Stromal cell of bone marrow (primary cell): ENCODE measurements around the gene PIEZO1.

Experiments used
- DNase-seq: peaks from one replicate; pipeline ENCODE4 v3.0.0-alpha.2; 2012; ENCODE audit warnings: low read depth

PIEZO1 gene

DNA sequence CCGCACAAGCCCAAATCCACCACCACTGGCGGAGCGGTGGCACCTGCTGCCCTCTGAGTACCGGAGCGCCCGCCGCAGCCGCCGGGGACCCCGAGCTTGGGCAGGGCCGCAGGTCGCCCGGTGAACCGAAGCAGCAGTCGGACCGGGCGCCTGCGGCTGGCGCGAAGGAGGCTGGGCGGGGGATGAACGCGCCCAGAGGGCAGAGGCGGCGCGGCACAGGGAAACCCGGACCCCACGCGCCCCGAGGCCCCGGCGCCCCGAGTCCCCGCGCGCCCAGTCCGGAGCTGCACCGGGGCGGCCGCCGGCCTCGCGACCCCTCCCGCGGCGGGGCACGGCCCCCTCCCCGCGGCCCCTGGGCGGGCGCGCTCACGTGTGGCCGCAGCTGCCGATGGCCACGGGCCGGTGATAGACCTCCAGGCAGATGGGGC lies 79.2 kb downstream of the PIEZO1 start:
- no peak for DNase-seq

DNA sequence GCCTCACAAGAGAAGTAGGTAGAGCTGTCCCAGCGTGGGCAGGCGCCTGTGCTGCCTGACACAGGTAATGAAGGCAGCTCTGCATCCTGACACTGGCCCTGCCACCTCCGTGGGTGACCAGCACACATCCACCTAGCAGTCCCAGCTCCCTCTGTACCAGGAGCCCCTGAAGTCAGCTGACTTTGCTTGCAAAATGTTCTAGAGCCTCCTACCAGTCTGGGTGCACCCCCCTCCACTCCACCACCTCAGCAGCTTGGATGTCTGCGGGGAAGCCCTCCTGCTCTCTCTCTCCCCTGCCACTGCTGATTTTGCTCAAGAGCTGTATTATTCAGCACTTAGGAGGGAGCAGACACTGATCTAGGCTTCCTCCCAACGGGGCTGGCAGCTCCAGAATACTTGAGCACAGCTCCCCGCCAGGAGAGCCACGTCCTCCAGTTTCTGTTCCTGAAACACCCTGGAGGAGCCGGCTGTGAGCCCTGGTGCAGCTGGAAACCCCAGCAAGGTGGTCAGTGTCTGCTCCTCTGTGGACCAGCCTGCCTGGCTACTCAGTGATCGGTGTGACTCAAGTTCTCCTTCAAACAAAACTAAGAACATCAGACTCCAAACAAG lies 79.8 kb downstream of the PIEZO1 start:
- DNase-seq = no peak

DNA sequence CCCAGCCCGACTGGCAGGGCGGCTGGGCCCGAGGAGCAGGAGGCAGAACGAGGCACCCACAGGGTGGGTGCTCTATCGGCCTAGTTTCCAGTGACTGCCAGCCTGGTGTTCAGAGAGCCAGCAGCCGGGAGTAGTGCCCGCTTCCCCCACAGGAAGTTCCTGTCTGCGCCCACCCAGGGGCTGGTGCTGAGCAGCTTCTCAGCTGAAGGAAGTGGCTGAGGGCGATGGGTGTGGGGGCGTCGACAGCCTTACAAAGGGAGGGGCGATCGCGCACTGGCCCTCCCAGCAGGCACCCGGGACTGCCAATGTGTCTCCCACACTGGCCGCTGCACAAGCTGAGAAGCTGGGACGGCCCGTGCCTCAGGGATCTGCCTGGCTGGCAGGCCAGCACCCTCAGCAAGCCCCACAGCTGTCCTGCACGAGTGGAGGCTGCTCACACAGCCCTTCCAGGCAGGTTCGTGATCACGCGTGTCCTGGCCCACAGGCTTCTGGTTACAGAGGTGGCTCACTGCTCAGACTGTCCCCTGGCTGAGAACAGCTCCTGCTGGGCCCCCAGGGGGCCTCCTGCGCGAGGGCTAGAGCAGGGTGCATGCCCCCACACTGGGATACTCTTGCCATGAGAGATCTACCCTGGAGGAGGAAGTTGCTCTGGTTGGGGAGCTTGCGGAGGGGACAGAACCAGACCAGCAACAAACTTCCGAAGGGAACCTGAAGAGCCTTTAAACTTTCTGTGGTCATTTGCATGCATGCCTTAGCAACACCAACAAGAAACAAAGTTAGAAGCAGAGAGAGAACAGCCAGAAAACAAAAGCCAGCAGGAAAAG lies 81.3 kb downstream of the PIEZO1 start:
- no peak for DNase-seq

DNA sequence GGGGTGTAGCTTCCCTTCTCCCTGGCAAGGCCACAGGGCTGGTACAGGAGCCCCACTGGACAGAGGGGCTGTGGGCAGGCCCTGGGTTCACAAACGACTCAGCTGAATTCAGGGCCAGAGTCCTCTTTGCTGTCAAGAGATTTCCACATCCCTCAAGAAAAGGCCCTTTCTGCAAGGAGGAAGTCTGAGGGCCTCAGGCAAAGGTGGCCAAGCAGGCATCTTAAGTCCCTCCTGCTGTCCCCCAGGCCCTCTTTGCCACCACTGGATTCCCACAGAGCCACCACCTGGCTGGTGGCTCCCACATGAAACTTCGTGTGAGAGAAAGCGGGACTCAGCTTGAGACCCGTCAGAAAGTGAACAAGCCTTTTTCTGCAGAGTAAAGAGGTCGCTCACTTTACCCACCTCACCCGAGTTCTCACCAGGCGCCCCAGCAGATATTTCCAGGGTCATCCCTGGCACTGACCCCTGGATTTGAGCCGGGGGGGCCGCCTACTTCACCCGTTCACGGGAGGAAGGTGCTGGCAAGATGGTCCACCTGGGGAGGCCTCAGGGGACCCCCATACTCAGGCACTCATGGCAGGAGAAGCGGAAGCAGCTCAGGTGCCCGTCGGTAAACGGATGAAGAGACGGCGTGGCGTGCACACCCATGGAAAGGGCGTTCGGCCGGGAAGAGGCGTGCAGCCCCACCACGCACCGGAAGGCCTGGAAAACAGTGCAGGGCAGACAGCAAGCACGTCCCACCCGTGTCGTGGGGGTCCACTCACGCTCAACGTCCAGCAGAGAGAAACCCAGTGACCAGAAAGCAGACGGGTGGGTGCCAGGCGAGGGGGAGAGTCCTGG lies 82.4 kb downstream of the PIEZO1 start:
- DNase-seq = no peak

DNA sequence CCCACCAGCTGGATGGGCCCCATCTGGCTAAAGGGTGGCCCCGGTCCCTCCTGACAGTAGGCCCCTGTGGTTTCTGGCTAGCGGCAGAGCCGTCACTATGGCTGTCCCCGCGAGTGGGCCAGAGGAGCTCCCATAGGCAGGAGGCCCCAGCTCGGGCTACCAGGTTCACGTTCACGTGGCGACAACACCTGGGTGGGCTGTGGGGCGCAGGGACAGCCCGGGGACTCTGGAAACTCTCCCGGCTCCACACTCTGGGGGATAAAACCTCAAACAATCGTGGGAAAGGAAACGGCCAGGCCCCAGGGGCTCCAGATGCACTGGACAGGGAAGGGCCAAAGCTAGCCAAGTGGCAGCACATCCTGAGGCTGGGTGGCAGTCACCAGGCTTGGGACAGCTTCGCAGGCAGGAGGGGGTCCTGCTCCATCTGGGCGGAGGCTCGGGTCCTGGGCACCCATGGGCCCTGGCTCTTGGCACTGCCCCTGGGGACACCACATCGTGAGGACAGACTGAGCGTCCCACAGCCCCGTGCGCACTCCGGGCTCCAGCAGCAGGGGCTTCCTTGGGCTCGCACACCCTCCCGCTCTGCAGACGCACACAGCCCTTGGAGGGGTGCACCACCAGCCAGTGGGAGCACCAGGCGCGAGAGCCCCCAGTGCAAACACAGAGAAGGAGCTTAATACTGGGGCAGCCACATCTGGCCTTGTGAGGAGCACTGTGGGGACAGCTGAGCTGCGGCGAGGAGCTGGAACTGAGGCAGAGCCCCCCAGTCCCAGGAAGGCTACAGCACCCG lies 83.2 kb downstream of the PIEZO1 start:
- no peak for DNase-seq

DNA sequence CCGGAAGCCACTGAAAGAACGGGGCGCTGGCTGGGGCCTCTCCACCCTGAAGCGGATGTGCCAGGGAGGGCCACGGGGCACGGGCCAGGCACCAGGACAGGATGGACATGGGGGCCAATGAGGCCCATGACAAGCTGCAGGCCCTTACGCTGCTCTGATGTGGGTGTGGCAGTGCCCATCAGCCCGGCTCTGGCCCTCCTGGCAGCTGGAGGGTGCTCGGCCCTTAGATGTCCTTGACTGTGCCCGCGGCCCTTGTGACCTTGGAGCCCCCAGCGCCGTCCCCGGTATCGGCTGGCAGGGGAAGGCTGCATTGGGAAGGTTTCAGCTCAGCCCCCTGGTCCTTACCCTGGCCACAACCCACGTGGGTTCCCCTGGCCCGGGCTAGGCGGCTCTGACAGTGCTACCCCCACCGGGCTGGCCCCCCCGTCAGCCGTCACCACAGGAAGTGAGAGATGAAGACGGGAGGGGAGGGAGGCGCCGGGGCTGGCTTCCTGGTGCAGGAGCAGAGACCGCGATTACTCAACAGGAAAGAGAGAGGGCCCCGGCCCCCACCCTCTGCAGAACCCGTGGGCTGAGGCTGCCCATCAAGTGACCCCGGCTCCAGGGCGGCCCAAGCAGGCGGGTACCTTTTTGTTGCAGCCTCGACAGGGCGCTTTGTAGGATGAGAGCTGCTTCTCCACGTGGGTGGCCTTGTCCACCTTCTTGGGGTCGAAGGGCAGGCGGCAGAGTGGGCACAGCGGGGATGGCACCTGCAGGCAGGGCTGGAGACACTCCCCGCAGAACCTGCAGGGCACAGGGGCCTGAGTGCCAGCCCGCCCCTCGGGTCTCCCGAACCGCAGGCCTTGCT lies 84.2 kb downstream of the PIEZO1 start:
- DNase-seq = peak; percentile 74

DNA sequence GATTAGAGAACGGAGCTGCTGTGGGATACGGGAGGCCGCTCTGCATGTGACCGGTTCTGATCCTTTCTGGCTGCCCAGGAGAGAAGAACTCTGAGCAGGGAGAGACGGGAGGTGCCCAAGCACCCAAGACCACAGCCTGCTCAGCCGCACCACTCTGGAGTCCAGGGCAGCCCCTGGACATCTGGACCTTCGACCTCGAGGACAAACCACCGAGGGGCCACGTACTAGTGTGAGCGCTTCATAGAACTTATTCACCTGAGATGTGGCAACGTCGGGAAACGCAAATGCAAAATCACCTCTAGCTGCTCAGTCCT lies 84.7 kb downstream of the PIEZO1 start:
- no peak for DNase-seq

DNA sequence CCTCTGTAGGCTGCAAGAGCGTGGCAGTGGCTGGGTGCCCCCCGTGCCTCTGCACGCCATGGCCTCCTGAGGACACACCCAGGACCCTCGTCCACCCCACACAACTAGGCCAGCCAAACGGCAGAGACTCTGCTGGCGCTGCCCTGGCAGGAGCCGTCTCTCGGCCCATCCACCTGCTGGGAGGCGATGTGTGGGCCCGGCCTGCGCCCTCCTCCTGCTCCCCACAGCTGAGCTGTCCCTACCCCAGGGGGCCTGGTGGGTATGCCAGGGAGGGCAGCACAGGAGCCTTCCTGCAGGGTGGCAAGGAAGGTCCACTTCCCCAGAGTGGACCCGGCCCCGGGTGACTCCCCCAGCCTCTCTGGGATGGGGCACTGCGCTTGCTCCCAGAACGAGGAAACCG lies 85.8 kb downstream of the PIEZO1 start:
- no peak for DNase-seq

DNA sequence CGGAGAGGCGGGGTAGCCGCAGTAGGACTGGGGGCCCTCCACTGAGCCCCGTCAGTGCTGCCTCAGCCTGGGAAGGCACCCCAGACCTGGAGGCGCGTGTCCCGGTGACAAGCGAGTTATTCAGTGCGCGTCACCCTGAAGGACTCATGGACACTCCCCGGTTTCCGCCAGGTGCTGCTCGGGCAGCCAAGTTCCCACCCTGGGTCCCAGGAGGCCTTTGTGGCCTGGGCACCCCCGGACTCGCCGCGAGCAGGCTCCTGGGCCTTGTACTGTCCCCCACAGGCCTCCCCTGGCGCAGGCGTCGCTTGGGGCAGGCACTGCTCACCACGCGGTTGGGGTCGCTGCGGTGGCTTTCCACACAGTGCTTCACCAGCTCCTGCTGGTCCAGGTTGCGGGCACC lies 86.4 kb downstream of the PIEZO1 start:
- DNase-seq = no peak

DNA sequence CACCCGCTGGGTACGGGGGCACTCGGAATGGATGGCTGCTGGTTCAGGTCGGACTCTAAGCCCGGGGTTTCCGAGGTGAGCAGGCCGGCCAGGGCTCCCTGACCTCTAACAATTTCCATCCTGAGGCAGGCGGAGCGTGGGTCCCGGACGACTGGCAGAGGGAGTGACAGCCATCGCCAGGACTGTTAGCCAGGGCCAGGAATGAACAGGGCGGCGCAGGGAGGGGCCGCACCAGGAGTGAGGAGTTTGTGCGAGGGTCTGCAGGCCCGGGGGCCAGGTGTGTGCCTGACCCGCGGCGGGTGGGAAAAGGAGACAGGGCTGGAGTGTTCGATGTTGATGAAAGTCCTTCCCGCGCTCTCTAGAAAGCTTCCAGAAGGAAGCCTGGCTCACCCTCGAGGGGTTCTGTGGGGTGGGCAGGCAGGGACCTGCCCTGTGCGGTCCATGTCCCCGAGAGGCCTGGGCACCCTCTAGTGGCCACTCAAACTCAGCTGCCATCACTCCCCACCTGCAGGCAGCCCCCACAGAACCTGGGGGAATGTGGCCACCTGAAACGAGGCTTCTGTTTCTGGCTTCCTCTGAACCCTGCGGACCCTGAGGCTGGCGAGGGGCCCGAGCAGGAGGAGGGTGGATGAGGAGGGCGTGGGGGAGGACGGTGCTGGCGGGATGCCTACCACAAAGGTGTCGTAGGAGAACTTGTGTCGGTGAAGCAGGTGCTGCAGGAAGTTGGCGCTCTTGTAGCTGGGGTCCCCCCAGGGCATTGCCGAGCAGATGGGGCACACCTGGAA lies 87.0 kb downstream of the PIEZO1 start:
- DNase-seq = no peak

DNA sequence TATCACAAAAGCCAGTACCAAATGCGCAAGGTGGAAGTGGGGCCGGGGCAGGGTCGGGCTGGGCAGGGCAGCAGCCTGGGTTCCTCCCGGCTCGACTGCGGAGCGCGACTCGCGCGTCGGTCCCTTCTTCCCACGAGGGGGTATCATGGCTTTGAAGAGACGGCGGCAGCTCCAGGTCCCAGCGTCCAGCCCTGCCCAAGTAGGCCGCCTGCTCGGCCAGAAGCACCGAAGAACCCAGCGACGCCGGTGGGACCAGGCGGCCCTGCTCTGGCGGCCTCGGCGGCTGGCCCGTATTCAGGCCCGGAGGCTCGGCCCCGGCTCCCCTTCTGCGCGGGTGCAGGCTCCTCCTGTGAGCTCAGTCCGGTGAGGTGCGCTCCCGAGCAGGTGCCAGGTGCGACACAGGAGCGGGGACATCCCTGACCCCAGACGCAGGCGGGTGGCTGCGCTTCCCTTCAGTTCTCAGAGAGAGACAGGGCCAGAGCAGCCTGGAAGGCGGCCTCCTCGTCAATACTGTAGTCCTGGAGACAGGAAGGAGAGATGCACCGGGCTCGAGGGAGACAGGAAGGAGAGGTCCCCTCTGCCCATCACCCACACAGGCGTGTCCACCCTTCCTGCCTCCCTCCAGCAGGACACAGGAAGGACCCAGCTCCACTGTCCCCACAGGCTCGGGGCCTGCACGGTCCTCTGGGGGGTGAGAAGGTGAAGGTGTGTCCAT lies 87.7 kb downstream of the PIEZO1 start:
- no peak for DNase-seq

DNA sequence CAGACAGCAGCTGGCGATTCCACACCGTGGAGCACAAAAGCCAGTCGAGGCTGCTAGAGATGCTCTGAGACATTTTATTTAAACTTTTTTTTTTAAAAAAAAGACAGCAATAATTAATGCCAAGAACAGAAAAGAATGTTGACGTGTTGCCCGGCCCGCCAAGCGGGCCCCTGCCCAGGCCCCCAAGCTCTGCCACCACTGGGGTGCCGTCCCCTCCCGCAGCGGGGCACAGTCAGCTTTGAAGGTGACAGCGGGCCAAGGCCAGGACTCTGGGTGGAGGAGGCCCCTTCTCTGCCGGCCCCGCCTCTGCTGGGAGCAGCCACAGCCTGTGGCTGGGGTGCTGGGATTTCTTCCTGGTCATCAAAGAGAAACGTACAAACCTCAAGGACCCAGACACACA lies 88.6 kb downstream of the PIEZO1 start:
- no peak for DNase-seq

DNA sequence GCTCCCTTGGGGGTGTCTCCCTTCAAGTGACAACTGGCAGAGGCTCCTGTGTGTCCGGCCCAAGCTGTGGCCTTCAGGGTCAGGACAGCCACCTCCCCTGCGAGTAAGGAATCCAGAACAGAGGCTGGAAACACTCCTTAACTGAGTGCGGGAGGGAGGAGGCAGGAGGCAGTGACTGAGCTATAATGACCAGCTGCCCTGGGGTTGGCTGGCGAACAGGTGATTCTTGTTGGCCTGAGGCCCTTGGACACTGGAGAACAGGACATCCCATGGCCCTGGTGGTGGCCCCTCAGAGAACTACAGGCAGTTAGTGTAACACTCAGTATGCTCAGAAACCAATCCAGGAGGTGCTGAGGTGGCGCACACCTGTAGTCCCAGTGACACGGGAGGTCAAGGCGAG lies 89.3 kb downstream of the PIEZO1 start:
- DNase-seq = no peak

DNA sequence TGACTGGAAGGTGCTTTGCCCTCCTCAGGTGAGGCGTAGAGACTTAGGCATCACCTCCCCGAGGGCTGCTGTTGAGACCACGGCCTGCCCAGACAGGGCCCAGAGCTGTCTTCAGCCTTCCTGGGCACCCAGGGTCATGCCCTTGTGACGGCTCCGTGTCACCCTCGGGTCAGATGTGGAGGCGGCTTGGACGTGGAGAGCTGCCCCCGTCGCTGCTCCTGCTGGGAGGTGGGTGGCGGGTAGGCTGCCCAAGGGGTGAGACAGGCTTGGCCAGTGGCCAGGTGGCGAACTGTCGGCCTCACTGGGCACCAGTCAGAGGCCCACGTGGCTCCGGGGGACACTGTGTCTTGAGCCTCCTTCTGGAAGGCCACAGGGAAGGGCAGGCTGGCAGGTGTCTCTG lies 89.8 kb downstream of the PIEZO1 start:
- no peak for DNase-seq

DNA sequence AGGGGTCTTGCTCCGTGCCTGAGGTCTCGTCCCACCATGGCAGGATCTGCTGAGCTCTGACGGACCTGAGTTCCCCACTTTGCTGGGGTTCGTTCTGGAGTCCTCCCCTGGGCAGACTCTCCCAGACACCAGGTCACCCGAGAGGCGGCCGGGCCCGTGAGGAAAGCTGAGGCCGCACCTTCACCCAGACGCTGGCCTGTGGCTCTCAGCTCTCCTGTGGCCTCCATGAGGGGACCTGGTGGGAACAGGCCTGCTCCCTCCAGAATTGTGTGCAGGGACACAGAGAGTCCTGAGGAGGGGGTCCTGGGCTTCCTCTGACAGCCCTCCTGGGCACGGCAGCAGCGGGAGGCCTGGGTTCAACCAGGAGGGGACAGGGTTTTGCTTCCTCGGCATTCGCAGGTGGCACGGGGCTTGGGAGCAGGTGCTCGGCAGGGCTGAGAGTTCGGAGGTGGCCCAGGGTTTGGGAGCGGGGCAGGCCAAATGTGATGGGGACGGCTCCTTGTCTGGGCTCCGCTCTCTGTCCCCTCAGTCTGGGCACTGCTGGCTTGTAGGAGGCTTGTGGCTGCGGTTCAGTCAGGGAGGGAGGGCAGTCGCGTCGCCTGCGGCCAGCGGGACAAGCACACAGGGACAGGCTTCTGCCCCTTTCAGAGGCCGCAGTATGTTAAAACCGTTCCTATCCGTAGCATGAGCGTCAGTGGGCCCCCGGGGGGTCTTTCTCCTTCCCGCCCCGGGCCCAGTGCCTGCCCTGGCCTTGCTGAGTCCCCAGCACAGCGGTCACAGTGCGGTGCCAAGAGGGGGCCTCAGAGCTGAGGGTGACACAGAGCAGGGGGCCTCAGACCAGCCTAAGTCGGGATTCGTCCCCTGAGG lies 90.6 kb downstream of the PIEZO1 start:
- no peak for DNase-seq

DNA sequence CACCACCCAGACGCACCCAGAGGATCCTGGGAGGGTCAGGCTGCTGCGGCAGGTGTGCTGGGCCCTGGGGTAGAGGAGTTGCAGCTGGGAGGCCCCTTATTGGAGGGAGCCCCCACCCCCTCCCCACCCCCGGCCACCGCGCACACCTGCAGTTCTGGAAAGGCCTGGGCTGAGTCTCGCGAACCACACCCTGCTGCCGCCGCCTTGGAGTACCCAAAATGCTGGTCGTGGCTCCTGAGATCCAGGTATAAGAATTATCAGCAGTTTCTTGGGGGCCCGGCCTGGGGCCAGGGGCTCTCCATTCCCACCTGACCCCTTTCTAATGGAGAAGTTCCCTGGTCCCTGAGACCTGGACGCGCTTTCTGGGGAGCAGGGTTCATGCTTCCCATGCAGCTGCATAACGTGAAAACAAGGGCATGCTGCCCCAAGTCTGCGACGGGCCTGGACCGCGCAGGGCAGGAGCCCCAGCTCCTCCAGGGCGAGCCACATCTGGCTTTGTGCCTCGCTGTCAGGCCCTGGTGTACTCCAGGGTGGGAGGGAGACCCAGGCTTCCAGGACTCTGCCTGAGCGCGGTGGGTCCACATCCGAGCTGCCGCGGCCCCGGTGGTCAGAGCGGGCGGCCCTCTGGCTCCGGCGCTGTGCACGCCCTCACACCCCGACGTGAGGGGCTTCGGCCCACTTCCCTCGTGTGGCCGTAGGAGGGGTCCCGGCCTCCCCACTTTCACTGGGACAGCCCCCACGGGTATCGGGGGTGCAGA lies 91.4 kb downstream of the PIEZO1 start:
- no peak for DNase-seq

DNA sequence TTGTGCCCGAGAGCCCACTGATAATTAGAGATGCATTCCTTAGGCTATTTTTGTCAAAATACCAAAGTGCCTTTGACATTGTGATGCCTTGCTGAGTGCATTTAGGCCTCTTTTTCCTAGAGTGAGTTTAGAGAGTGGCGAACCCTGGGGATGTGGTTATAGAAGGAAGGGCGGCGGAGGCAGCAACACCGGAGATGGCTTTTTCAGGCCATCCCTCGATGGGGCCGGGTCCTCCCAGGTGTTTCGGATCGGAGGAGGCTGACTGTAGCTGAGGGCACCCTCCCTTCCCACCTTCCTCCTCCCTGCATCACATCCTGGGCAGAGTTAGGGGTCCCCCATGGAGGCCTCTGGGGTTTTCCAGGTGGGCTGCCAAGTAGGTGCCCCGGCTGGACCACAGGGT lies 92.2 kb downstream of the PIEZO1 start:
- DNase-seq = no peak

DNA sequence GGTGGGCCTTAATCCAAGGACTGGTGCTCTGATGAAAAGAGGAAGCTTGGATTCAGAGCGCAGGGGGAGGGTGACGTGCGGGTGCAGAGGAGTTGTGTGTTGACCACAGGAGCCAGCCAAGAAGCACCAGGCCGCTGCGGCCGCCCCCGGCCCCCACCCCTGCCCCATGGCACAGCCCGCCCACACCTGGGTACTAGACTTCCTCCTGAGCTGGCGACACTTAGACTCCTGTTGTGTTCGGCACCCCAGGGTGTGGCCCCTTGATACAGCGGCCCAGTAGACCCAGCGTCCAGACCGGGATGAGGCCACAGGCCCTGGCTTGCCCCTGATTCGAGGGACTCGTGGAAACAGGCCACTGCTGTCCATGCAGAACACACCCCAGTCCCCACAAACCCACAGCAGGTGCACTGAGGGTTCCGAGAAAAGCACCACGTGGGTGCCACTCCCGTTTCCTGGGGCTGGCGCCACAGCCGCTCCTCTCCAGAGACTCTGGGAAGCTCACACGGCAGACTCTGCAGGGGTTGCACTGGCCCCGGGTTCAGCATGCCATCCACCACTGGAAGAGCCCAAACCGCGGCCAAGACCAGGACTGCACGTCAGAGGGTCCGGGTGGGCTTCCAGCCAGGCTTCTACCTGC lies 93.0 kb downstream of the PIEZO1 start:
- no peak for DNase-seq
